ENCODE data around the gene TNIK. TPM values are rescaled to one million over a fixed set of nuclear protein-coding genes. Genes with fewer than 3 reads are reported as not detected.

Gene TNIK
- total and polyA plus RNA-seq, 2 of the 13 experiments (the other 11 are each of a cell fraction or from before 2014, with no cell fraction given) = 0.15 to 0.22 TPM

GRCh38 chr3:171044835-171045793 lies 415.1 kb downstream of the TNIK start (continued):
- TF ChIP-seq ZNF724P (CRISPR knock-in tag; IDR thresholded peaks at IDR 0.05; ENCODE audit: borderline replicate concordance) (no peak), SPEN (CRISPR knock-in tag; IDR thresholded peaks at IDR 0.05; ENCODE audit: low read depth) (peak; percentile 29; the same call in 1 of the 2 replicates), SAFB2 (CRISPR knock-in tag; IDR thresholded peaks at IDR 0.05; ENCODE audit: borderline replicate concordance, low read depth) (no peak), NFIB (CRISPR knock-in tag; IDR thresholded peaks at IDR 0.05; ENCODE audit: borderline replicate concordance) (no peak), MTA3 (CRISPR knock-in tag; IDR thresholded peaks at IDR 0.05) (no peak), ZNF496 (CRISPR knock-in tag; IDR thresholded peaks at IDR 0.05; ENCODE audit: insufficient replicate concordance) (no peak), CEBPB (IDR thresholded peaks at IDR 0.05; ENCODE audit: borderline replicate concordance, low read depth, low read length) (peak; percentile 97), ZNF383 (CRISPR knock-in tag; IDR thresholded peaks at IDR 0.05; ENCODE audit: borderline replicate concordance) (0 out of 2 replicates have a peak, but pooled peaks have one; percentile 53), RBFOX2 (IDR thresholded peaks at IDR 0.05; ENCODE audit: low read depth, low read length) (no peak; the same call in 1 of the 2 replicates), HOXA9 (CRISPR knock-in tag; IDR thresholded peaks at IDR 0.05; ENCODE audit: borderline replicate concordance) (peak; percentile 42; the same call in 1 of the 2 replicates), AHR (CRISPR knock-in tag; IDR thresholded peaks at IDR 0.05) (no peak; the same call in 1 of the 2 replicates), ATF1 (CRISPR knock-in tag; IDR thresholded peaks at IDR 0.05) (peak; percentile 73), ZFP82 (CRISPR knock-in tag; IDR thresholded peaks at IDR 0.05; ENCODE audit: borderline replicate concordance) (peak; percentile 64; the same call in 1 of the 2 replicates), ZNF598 (CRISPR knock-in tag; IDR thresholded peaks at IDR 0.05; ENCODE audit: borderline replicate concordance) (no peak), NFKBIZ (CRISPR knock-in tag; IDR thresholded peaks at IDR 0.05) (peak; percentile 99), LRRFIP1 (CRISPR knock-in tag; conservative IDR thresholded peaks at IDR 0.05) (no peak), TBP (CRISPR knock-in tag; IDR thresholded peaks at IDR 0.05) (no peak)
- TF ChIP-seq, protein P1, sequence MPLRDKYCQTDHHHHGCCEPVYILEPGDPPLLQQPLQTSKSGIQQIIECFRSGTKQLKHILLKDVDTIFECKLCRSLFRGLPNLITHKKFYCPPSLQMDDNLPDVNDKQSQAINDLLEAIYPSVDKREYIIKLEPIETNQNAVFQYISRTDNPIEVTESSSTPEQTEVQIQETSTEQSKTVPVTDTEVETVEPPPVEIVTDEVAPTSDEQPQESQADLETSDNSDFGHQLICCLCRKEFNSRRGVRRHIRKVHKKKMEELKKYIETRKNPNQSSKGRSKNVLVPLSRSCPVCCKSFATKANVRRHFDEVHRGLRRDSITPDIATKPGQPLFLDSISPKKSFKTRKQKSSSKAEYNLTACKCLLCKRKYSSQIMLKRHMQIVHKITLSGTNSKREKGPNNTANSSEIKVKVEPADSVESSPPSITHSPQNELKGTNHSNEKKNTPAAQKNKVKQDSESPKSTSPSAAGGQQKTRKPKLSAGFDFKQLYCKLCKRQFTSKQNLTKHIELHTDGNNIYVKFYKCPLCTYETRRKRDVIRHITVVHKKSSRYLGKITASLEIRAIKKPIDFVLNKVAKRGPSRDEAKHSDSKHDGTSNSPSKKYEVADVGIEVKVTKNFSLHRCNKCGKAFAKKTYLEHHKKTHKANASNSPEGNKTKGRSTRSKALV (CRISPR knock-in tag; IDR thresholded peaks at IDR 0.05) = no peak; the same call in 1 of the 2 replicates
- TF ChIP-seq, protein P2, sequence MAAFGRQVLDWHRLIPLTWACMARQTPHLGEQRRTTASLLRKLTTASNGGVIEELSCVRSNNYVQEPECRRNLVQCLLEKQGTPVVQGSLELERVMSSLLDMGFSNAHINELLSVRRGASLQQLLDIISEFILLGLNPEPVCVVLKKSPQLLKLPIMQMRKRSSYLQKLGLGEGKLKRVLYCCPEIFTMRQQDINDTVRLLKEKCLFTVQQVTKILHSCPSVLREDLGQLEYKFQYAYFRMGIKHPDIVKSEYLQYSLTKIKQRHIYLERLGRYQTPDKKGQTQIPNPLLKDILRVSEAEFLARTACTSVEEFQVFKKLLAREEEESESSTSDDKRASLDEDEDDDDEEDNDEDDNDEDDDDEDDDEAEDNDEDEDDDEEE (CRISPR knock-in tag; IDR thresholded peaks at IDR 0.05) = 0 out of 2 replicates have a peak, but pooled peaks have one; percentile 33
- TF ChIP-seq, protein P3, sequence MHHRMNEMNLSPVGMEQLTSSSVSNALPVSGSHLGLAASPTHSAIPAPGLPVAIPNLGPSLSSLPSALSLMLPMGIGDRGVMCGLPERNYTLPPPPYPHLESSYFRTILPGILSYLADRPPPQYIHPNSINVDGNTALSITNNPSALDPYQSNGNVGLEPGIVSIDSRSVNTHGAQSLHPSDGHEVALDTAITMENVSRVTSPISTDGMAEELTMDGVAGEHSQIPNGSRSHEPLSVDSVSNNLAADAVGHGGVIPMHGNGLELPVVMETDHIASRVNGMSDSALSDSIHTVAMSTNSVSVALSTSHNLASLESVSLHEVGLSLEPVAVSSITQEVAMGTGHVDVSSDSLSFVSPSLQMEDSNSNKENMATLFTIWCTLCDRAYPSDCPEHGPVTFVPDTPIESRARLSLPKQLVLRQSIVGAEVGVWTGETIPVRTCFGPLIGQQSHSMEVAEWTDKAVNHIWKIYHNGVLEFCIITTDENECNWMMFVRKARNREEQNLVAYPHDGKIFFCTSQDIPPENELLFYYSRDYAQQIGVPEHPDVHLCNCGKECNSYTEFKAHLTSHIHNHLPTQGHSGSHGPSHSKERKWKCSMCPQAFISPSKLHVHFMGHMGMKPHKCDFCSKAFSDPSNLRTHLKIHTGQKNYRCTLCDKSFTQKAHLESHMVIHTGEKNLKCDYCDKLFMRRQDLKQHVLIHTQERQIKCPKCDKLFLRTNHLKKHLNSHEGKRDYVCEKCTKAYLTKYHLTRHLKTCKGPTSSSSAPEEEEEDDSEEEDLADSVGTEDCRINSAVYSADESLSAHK (CRISPR knock-in tag; IDR thresholded peaks at IDR 0.05; ENCODE audit: borderline replicate concordance) = no peak

Measured in HepG2 (cell line).